Measurements from ENCODE around the gene NUBP1. TPM values are rescaled to one million over a fixed set of nuclear protein-coding genes. Genes with fewer than 3 reads are reported as not detected.
A peak's percentile ranks its signal among the peaks of the same experiment; 100 is the strongest.

The NUBP1 gene
- total RNA-seq, 1 donor from 2014 or later = 28.1 TPM

GRCh38 chr16:10708969-10709368, 34.7 kb upstream of the NUBP1 start:
- H3K4me3 Mint-ChIP-seq (ENCODE audit: low read depth) = no peak overlapping the region
- H3K36me3 Mint-ChIP-seq (ENCODE audit: insufficient read depth) = no peaks in the 10 kb centered on the region
- H3K4me1 Mint-ChIP-seq (ENCODE audit: low read depth) = no peaks in the 10 kb centered on the region
- TF ChIP-seq, protein P1, sequence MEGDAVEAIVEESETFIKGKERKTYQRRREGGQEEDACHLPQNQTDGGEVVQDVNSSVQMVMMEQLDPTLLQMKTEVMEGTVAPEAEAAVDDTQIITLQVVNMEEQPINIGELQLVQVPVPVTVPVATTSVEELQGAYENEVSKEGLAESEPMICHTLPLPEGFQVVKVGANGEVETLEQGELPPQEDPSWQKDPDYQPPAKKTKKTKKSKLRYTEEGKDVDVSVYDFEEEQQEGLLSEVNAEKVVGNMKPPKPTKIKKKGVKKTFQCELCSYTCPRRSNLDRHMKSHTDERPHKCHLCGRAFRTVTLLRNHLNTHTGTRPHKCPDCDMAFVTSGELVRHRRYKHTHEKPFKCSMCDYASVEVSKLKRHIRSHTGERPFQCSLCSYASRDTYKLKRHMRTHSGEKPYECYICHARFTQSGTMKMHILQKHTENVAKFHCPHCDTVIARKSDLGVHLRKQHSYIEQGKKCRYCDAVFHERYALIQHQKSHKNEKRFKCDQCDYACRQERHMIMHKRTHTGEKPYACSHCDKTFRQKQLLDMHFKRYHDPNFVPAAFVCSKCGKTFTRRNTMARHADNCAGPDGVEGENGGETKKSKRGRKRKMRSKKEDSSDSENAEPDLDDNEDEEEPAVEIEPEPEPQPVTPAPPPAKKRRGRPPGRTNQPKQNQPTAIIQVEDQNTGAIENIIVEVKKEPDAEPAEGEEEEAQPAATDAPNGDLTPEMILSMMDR (IDR thresholded peaks at IDR 0.05; ENCODE audit: unreplicated experiment) = no peak
- peaks cover 5% of the 10 kb centered on the region for H3K27me3 Mint-ChIP-seq
- peaks cover 6% of the 10 kb centered on the region for H3K9me3 Mint-ChIP-seq (ENCODE audit: low read depth)
- H3K27ac Mint-ChIP-seq = no peak overlapping the region
- DNase-seq (ENCODE audit: low spot score, unreplicated experiment) = no peak

- no peak for DNase-seq (ENCODE audit: low spot score, unreplicated experiment)
- TF ChIP-seq, protein P1 (IDR thresholded peaks at IDR 0.05; ENCODE audit: unreplicated experiment) = no peak
- H3K4me1 Mint-ChIP-seq (ENCODE audit: low read depth) = no peaks in the 10 kb centered on the region
- H3K27me3 Mint-ChIP-seq = no peaks in the 10 kb centered on the region
- H3K9me3 Mint-ChIP-seq (ENCODE audit: low read depth) = peaks cover 1% of the 10 kb centered on the region
- no peaks in the 10 kb centered on the region for H3K36me3 Mint-ChIP-seq (ENCODE audit: insufficient read depth)
- H3K4me3 Mint-ChIP-seq (ENCODE audit: low read depth) = no peak overlapping the region
- no peak overlapping the region for H3K27ac Mint-ChIP-seq
These were observed 15.4 kb upstream of the NUBP1 start for GRCh38 chr16:10728003-10728887.

DNA sequence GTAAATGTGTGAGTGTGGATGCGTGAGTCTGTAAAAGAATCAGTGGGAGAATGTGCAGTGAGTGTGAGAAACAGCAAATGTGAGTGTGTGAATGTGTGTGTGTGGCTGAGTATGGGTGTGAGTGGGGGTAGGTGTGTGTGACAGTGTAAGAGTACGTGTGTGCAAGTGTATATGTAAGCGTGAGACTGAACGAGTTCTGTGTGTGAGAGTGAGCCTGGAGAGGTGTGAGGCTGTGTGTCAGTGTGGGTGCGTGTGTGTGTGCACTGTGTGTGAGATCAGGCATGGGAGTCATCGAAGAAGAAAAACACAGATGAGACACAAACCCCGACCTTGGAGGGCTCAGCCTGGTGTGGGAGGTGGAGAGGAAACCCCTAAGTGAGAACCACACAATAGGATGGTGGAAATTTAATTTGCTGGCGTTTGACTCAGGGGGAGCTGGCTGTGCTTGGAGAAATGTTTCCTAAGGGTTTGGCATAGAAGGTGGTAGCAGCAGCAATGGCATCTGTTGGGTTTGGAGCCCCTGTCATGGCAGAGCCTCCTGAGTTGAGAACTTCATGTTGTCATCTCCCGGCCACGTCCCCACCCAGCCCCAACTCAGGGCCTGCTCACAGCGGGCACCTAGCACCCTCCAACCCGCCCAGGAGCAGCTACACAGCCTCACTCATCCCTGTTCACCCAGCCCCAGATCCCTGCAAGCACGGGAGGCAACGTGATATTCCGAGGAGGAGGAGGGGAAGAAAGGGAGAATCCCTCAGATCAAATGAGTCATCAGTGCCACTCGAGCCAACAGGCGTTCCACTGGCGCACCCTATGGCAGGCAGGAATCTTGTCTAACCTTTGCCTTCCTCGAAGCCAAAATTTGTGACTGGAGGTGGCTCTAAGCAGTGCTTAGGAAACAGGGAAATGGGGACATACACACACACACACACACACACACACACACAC, 14.3 kb upstream of the NUBP1 start:
- no peak for DNase-seq (ENCODE audit: low spot score, unreplicated experiment)
- no peaks in the 10 kb centered on the region for H3K36me3 Mint-ChIP-seq (ENCODE audit: insufficient read depth)
- no peaks in the 10 kb centered on the region for H3K4me1 Mint-ChIP-seq (ENCODE audit: low read depth)
- H3K9me3 Mint-ChIP-seq (ENCODE audit: low read depth) = peaks cover 3% of the 10 kb centered on the region
- no peak overlapping the region for H3K4me3 Mint-ChIP-seq (ENCODE audit: low read depth)
- no peak overlapping the region for H3K27ac Mint-ChIP-seq
- TF ChIP-seq, protein P1 (IDR thresholded peaks at IDR 0.05; ENCODE audit: unreplicated experiment) = no peak
- H3K27me3 Mint-ChIP-seq = no peaks in the 10 kb centered on the region

DNA sequence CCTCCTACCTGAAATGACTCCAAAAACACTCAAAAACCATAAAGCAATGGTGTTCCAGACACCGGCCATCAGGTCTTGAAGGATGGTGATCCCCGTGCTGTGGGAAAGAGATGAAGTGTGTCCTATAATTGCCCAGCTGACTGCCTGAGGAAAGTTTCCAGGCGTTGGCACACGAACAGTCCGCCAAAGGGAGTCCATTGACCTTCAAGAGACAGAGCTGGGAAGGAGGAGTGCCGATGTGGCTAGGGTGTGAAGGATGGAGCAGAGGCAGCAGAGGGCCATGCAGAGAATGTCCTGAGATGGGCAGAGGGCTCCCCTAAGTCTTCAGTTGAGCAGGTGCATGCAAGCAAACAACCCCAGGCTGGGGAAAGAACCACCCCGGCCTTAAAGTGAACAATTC, 11.9 kb upstream of the NUBP1 start:
- Mint-ChIP-seq H3K27ac (no peak overlapping the region), H3K9me3 (ENCODE audit: low read depth) (peaks cover 3% of the 10 kb centered on the region), H3K4me1 (ENCODE audit: low read depth) (no peaks in the 10 kb centered on the region), H3K36me3 (ENCODE audit: insufficient read depth) (no peaks in the 10 kb centered on the region), H3K27me3 (no peaks in the 10 kb centered on the region), H3K4me3 (ENCODE audit: low read depth) (no peak overlapping the region)
- TF ChIP-seq, protein P1 (IDR thresholded peaks at IDR 0.05; ENCODE audit: unreplicated experiment) = no peak
- no peak for DNase-seq (ENCODE audit: low spot score, unreplicated experiment)

DNA sequence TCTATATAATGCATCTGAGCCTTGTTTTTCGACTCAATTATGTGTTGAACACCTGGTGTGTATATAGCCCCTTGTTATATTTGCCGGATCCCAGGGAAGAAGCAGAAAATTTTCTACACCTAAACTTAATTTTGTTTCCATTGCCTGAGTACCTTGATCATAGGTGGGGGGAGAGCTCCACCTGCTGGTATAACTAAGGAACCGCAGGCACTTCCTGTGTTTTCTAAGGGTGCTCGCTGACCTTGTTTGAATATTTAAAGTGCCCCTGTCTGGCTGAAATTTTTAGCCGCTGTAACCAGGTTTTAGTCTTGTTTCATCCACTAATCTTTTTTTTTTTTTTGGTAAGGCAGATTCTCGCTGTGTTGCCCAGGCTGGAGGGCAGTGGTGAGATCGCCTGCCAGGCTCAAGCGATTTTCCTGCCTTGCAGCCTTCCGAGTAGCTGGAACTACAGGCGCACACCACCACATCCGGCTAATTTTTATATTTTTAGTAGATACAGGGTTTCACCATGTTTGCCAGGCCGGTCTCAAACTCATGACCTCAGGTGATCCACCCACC, 6.5 kb upstream of the NUBP1 start:
- H3K36me3 Mint-ChIP-seq (ENCODE audit: insufficient read depth) = no peaks in the 10 kb centered on the region
- DNase-seq (ENCODE audit: low spot score, unreplicated experiment) = peak; percentile 53
- no peak overlapping the region for H3K4me3 Mint-ChIP-seq (ENCODE audit: low read depth)
- H3K9me3 Mint-ChIP-seq (ENCODE audit: low read depth) = peaks cover 3% of the 10 kb centered on the region
- H3K4me1 Mint-ChIP-seq (ENCODE audit: low read depth) = peaks cover 3% of the 10 kb centered on the region
- no peak overlapping the region for H3K27ac Mint-ChIP-seq
- H3K27me3 Mint-ChIP-seq = no peaks in the 10 kb centered on the region
- TF ChIP-seq, protein P1 (IDR thresholded peaks at IDR 0.05; ENCODE audit: unreplicated experiment) = peak; percentile 94

Measured in progenitor cell of endocrine pancreas (in vitro differentiated cells).